NCI-H524 (cell line): ENCODE results near the gene KCNK17.

Experiments
- DNase-seq, 2 experiments: peaks; one replicate each; lab custom pipeline; 2025; lab: John Stamatoyannopoulos, UW

Gene KCNK17

DNA sequence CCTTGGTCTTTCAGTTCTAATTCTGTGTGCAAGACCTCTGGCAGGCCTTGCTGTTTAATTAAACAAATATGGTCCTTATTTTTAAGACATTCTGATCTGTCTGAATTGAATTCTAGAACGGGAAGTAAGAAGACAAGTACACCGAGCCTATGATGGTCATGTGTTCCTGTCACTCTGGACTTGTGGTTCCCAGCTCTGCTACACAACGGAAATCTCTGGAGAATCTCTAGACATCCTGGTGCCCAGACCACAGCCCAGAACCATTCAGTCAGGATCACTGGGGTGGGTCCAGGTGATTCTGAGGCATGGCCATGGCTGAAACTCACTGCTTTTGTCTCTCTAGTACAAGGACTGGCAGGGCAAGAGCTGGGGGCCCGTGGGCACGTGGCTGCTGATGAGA, 24.2 kb upstream of the KCNK17 start:
- DNase-seq = no peak

DNA sequence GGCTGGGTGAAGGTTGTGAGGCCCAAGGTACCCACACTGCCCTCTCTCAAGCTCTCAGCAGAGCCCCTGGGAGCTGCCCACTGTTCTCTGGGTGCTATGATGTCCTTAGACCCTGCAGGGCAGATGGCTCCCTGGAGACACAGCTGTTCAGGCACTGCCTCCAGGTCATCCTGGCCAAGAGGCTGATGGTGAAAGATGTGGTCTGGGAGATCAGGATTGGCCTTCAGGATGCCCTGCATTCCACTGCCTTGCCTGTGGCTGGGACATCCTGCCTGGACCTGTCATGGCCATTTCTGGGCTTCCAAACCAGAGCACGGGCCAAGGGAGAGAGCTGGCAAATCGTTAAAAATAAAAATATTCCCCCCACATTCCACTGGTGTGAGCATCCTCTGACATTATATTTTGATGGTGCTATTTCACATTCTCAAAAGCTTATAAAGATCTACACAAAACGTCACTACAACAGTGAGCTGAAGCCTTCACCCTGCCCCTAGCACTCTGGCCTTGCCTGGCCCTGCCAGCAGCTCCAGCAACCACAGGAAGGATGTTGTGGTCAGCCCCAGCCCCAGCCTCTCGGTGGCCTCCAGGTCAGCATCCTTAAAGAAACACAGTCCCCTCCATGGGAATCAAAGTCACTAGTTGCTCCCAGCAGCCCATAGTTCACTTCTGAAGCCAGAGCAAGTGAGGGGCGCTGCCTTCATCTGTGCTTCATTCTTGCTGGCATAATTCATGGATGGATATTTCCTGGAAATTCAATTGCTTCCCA, 21.7 kb upstream of the KCNK17 start:
- peak in 1 of 2 experiments; percentile 11 for DNase-seq

DNA sequence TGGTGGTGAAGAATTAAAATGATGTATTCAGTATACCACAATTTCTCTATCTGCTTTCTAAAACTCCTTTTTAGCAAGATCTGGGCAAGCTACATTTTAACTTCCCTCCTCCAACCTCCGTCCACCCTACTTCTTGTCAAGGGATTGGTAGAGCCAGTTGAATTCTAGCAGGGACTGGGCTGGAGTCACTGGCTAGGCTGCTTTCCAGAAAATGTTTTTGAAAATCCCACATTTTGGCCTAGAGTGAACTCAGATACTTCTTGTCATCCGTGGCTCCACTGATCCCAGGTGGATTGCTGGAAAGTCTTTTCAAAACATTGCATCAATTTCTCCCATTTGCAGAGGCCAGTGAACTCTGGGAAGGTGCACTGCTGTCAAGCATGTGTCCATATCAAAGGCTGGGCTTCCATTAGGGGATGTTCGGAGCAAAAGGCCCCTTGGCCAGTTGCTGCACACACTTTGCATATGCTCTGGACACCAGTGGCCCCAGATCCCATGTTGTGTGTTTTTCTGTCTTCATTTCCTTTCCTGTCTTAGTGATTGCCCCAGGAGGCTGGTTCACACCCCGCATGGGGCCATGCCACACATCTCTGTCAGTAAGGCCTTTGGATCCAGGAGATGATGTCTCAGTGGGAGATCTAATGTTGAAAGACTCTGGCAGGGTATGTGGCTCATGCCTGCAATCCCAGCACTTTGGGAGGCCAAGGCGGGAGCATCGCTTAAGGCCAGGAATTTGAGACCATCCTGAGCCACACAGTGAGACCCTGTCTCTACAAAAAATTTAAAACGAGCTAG, 19.6 kb upstream of the KCNK17 start:
- DNase-seq = no peak

DNA sequence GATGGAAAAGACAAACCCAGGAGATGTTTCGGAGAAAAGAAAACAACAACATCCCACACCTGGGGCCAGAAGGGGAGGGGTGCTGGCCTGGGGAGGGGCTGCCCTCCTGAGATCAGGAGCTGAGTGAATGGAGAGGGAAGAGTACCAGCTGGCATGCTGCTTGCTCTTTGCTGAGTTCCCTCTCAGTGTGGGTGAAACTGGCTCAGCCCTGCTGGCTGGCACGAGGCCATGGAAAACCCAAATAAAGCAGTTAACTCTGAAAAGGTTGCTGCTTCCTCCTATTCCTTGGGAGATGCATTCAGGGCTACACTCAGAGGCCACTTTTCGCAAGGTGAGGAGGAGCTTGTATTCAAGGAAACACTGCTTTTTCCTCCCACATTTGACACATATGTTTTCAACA, 16.3 kb upstream of the KCNK17 start:
- peak in 1 of 2 experiments; percentile 61 for DNase-seq

DNA sequence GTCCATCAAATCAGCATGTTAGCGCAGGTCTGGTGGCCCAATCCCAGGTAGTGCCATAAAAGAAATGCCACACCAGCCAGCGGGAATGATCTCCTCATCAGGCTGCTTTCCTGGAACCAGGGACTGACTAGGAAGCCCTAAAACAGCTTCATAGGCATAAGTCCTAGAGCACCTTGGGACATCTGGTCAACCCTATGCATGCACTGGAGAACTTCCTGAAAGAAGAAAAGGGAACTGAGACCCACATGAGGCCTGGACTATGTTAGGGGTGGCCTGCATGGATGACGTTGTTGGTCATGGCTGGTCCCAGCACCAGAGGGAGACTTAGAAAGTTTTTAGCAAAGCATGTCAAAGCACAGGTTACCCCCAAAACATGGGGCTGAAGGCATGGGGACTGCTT, 15.8 kb upstream of the KCNK17 start:
- DNase-seq = no peak

DNA sequence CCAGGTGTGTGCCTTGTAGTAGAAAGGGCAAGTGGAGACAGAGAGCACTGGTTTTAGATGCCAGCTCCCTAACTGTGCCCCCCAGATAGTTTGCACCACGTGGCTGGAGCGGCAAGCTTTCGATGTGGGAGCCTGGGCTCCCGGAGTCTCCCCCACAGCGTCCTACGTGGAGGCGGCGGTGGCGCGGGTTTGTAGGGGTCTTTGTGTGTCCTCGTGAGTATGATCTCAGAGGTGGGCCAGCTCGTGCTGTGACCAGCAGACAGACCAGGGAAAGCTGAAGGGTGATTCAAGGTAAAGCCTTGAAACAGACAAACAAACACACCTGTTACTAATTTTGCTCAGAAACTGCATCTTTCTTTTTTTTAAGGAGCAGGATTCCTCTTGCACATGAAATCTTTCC, 13.8 kb upstream of the KCNK17 start:
- no peak for DNase-seq

DNA sequence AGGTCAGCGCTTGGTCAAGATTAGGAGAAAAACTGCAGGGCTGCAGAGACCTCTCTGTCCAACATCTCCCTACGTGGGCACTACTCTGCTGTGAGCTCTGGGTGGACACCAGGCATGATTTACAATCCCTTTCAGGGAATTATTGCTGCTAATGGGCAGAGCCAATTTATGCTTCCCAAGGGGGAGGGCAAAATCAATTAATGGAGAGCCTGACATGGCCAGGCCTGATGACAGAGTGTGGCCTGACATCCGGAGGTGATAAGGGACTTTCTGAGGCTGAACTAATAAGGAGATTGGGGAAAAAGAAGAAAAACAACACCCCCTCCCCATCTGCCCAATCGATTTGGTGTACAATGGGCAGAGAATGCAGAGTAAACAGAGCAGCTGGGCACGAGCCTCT, 13.3 kb upstream of the KCNK17 start:
- DNase-seq = no peak

DNA sequence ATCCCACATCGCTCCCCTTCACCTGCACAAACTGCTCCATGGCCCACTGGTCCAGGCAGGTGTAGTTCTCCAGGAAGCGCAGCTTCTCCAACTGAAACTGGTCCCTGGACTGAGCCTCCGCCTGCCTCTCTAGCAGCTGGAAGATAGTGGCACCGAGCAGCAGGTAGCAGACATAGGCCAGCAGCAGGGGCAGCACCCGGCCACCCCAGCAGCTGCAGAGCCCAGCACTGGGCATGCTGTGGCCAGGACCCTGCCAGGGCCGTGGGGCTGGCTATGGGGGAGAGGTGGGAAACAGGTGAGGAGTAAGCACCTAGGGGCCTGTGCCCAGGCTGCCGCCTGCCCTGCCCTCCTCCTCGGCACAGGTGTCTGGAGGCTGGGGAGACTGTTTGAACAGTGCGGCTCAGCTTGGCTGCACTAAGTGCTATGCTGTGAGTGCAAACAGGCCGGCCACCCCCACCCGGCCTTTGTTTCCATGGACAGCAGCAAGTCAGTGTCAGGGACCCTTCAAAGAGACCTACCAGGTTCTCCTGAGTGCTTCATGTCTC, 8.2 kb upstream of the KCNK17 start, which contains the start of gene KCNK16:
TSS of gene KCNK16 (minus strand) at position 397 of the 545 bp plus-strand sequence. CDS start at position 235, 162 bp downstream.
- DNase-seq = no peak

DNA sequence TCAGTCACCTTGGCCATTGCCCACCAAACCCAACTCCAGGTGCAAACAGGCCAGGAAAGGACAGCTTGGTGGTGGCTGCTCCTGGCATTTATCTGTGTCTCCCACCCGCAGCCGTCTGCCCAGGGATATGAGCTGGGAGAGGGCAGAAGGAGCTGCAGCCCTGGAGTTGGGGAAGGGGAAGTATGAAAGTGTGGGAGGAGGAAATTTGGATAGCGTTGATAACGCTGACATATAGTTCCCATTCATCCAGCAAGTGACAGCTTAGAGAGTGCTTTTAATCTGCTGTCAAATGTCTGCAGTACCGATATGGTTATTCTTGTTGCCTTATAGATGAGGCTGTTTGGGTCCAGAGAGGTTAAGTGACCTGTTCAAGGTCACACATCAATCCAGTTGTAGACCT, 7.5 kb upstream of the KCNK17 start:
- no peak for DNase-seq

DNA sequence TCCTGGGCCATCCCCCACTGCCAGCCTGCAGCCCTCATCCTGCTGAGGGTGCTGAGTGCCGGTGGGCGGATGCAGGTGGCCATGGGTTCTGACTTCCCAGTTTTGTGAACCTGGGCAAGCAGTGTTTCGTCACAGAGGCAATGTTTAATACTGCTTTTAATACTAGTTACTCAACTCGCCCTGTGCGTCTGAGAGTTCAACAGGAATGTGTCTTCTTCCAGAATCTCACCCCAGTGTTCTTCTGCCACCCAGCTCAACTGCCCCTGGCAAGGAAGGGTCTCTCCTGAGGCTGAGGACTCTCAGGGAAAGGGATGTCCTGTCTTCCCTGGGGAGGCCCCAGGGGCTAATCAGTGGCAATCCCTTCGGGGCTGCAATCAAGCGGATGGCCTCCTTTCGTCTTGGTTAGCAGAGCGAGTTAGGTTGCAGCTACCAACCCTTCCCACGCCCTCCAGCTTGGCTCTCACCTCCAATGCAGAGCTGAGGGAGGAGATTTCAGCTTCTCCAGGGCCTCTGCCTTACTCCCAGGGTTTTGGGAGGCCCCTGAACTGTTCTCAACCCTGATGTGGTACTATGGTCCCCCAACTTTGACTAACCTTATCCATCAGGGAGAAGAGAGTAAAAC, 6.3 kb upstream of the KCNK17 start:
- DNase-seq = no peak

DNA sequence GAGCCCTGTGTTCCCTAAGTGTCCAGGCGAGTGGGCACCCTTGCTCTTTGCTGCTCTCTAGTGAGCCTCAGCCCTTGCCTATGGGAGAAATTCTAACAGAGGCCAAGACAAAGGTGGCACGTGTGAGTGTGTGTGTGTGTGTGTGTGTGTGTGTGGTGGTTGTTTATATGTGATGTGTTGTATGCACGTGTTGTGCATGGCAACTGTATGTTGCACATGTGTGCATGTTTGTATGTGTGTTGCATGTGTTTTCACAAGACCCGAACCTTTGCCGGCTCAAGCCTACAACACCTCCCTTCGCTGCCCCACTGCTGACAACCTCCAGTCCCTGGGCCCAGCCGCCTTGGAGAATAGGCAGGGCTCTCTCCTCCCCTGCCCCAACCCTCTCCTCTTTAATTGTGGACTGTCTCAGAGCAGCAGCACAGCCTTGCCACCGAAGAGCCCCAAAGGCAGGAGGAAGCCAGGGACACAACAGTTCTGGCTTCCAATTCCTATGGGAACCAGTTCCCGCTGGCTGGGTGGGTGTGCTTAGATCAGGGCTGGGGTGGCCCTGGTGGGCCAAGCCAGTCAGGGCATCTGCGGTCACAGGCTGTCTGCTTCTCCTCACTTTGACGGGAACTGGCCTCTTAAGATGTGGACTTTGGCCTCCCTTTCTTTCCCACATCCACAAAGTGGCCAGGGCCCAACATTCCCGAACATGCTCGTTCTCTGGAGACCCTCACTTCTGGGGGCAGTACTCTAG, 5.6 kb upstream of the KCNK17 start:
- no peak for DNase-seq

DNA sequence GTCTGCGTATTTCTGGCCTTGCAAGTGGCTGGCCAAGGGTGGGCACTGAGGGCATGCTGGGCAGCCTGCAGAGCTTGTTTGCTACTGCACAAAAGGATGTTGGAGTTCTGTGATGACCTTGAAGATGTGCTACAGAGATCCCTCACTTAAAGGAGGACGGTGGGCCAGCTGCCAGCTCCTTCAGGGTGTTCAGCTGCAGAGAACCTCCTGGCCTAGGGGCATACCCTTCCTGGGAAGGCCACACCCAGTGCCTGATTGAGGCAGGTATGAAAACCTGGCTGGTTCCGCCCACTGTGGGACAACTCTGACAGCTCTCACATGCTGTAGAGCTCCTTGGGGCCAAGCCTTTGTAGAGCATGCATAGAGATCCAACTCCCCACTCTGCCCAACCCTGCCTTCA, 3.0 kb upstream of the KCNK17 start:
- no peak for DNase-seq

DNA sequence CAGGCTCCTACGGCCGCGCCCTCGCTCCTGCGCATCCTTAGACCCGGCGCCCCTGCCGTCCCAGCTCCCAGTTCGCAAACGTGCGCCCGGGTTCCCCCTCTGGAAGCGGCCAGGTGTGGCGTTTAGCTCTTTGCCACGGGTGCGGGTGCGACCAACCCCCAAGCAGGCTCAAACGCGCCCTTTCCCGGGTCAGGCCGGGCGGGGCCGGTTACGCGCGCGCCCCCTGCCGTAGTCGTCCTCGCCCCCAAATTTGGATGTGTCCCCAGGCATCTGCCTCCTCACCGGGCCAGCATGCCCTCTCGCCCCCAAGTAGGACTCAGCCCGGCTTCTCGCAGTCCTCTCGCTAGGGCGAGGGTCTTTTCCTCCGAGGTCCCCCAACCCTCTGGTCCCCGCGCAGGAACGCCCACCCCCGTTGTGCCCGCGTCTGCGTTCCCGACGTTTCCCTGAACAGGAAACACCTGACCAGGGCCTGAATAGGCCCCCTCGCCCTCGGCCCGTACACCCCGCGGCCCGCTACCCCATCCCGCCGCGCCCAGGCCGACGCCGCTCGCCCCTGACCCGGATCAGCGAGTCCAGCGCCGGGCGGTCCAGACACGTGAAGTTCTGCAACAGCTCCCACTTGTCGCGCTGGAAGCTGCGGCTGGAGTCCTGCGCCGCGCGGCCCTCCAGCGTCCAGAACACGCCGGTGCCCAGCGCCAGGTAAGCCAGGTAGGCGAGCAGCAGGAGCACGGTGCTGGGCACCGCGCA, 520 bp downstream of the KCNK17 start:
- peak in 1 of 2 experiments; percentile 28 for DNase-seq

DNA sequence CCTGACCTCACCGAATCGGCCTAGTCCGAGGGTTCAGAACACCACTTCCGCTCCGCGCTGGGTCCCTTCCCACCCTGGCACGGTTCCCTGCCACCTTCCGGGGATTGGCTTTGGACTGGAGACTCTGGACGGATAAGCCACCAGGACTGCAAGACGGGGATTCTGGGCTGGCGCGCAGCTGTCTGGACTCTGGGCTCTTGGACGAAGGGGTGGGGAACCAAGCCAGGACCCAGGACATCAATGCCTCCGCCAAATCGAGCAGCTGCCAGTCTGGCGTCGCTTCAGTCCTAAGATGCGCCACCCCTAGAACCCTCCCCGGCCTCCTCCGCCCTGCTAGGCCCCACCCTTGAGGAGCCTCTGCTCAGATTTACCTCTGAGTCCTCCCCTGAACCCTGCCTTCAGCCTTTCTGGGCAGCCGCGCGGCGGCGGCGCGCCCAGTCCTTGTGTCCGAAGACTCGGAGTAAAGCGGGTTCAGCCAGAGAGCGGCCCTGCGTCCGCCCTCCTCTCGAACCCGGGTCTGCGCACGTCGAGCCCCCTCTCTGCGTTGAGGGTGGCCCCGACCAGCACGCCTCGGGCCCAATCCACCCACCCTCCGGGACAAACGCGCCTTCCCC, 1.2 kb downstream of the KCNK17 start:
- no peak for DNase-seq

DNA sequence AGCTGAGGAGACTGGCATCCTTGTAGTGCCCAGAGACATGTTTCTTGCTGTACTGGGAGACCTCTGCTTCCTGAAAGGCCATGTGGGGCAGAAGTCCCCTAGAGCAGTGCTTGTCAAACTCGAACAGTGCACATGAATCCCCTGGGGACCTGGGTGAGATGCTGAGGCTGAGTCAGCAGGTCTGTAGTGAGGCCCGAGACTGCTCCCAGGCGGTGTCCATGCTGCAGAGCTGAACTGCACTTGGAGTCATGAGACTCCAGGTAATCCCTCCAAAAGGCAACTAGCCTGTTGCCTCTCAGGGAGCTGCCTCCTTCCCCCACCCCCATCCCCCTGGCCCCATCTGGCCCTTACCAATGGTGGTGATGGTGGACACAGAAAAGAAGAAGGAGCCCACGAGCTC, 3.7 kb downstream of the KCNK17 start:
- peak in 1 of 2 experiments; percentile 59 for DNase-seq

DNA sequence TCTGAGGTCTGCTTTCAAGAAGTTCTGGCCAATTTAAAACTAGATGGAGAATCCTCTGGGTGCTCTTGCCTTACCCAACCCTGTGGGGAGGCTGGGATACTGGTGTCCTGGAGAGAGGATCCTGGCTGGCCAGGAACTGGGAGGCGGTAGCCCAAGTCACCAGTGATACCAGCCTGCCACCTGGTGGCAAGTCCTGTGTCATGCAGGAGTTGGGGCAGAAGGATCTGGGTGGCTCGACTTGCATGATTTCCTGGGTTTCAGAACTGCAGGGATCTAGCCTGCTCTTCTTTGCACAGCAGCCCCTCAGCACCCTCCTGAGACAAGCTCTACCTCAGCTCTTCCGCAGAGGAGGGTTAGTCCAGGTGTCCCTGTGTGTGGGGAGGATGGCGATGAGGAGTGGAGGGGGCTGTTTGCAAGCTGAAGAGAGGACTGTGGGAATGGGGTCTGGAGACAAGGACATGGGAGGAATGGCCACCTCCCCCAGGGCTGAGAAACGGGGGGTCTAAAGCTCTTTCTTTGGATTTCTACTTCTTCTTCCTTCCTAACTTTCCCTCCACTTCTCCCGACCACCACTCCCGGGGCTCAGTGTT, 4.2 kb downstream of the KCNK17 start:
- peak; percentile 40 to 76 for DNase-seq

DNA sequence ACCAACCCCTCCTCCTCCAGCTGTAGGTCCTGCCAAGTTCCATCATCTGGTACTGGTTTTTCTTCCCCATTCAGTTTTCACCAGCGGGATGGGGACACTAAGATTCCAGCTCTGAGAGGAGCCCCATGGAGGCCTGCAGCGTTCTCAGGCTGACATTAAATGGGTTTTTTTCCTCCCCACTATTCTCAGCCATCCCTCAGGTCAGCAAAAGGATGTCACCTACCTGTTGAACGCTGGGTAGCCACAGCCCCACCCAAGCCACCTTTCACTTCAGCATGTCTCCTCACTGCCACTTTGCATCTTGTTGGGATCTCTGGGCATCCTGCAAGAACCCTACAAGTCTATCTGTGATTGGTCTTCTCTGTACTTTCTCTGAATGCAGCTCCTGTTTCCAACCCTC, 6.8 kb downstream of the KCNK17 start:
- no peak for DNase-seq

DNA sequence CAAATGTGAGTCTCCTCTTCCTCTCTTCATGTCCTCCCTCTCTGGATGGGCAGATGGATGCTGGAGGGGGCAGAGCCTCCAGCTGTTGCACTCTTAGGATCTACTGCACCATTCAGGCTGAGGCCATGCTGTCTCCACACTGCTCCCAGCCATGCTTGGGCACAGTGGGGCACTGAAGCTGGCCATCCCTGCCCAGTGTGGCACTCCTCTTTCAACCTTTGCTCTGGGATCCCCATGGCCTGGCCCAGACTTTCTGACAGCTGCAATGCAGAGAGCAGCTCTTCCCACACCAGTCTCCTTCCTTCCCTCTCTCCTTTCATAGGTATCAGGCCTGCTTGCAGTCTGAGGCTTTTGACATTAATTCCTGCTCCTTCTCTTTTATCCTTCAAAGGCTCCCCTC, 9.3 kb downstream of the KCNK17 start:
- peak in 1 of 2 experiments; percentile 12 for DNase-seq

DNA sequence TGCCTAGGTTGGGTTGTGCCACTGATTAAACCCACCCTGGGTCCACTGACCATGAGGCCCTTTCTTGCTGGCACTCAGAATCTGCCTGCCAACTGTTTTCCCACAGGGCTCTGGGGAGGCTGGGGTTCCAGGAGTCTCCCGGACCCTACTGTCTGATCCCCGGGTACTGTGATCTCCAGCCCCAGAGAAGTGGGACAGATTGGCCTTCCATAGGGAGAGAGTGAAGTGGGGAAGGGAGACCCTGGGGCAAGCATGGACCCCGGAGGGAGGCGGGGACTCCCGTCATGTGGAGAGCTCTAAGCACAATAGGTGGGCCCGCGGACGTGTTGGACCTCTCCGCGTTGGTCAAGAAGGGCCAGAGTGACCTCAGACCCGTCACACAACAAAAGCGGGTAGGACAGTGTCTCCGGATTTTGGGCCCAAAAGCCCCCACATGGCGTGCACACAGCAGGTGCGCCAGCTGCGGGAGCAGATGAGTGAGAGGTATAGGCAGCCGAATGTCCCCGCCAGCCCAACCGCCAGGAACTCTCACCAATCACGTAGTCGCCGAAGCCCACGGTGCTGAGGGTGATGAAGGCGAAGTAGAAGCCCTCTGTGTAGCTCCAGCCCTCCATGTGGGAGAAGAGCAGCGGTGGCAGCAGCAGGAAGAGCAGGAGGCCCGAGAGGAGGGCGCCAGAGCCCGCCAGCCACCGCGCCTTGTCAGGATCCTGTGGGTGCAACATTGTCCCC, 10.6 kb downstream of the KCNK17 start:
- no peak for DNase-seq
